Mammary epithelial cell (primary cell): ENCODE data around the gene RNF214.

Source experiments
- EZH2 ChIP-seq: IDR thresholded peaks from 2 replicates; pipeline ENCODE4 v1.6.1; 2012; ENCODE audit warnings: low read length, inconsistent platforms, borderline replicate concordance
- TF ChIP-seq, protein P1 (sequence below), 2 donors: IDR thresholded peaks in 1 of 2; conservative IDR thresholded peaks in 1 of 2; 2 replicates each; pipeline ENCODE4 v1.5.1; 2011 to 2012; ENCODE audit warnings: inconsistent platforms in 2 of 2, low read length in 2 of 2, mild to moderate bottlenecking in 2 of 2, control low read depth in 1 of 2, low read depth in 1 of 2; ENCODE audit not compliant: insufficient read depth in 1 of 2; ENCODE audit errors: extremely low read depth in 1 of 2

- TF ChIP-seq, protein P1, sequence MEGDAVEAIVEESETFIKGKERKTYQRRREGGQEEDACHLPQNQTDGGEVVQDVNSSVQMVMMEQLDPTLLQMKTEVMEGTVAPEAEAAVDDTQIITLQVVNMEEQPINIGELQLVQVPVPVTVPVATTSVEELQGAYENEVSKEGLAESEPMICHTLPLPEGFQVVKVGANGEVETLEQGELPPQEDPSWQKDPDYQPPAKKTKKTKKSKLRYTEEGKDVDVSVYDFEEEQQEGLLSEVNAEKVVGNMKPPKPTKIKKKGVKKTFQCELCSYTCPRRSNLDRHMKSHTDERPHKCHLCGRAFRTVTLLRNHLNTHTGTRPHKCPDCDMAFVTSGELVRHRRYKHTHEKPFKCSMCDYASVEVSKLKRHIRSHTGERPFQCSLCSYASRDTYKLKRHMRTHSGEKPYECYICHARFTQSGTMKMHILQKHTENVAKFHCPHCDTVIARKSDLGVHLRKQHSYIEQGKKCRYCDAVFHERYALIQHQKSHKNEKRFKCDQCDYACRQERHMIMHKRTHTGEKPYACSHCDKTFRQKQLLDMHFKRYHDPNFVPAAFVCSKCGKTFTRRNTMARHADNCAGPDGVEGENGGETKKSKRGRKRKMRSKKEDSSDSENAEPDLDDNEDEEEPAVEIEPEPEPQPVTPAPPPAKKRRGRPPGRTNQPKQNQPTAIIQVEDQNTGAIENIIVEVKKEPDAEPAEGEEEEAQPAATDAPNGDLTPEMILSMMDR (conservative IDR thresholded peaks at IDR 0.05 in 1 of 2, IDR thresholded peaks at IDR 0.05 in 1 of 2; ENCODE audit: extremely low read depth in 1 of 2, insufficient read depth in 1 of 2, low read depth in 1 of 2, low read length in 2 of 2) = no peak
- TF ChIP-seq EZH2 = no peak
Observed at GRCh38 chr11:117269856-117270255, 37.4 kb downstream of the RNF214 start.
